GM18505 (cell line): Measurements from ENCODE around the gene PTPRM.

Source experiments
- ATAC-seq: cut with Tn5 transposase; IDR thresholded peaks from one replicate; pipeline ENCODE4 v1.9.1; 2021; ENCODE audit not compliant: unreplicated experiment
- POLR2A ChIP-seq: IDR thresholded peaks from 4 replicates; pipeline ENCODE4 v1.6.1; 2011; ENCODE audit warnings: borderline replicate concordance; ENCODE audit not compliant: insufficient read depth, insufficient read length; ENCODE audit errors: extremely low read depth

Gene PTPRM

DNA sequence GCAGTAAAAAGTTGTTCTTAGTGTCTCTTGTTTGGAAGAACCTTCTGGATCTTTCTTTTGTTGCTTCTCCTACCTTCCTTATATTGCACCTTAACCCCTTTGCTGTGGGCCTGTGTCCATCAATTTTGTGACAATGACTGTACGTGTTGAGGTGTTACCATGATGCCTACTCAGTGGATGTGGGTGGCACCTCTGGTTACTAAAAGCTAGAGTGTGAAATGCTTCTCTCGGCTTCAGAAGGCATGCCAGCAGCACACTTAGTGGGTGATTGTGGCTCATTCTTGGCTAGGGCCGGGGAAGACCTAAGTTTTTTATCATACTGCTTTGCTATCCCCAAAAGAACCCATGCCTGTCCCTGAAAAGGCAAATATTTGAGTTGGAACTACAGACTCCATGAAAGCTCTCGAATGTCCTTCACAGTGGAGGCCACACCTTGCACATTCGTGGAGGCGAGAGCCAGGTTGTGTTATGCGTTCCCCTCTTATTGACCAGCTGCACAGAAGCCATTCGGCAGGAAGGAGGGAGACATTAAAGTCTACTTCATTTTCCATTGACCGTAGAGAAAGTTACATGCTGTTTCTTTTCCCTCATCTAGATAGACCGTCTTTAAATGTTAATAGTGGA, 528.9 kb downstream of the PTPRM start:
- no peak for ATAC-seq
- TF ChIP-seq POLR2A: no peak

DNA sequence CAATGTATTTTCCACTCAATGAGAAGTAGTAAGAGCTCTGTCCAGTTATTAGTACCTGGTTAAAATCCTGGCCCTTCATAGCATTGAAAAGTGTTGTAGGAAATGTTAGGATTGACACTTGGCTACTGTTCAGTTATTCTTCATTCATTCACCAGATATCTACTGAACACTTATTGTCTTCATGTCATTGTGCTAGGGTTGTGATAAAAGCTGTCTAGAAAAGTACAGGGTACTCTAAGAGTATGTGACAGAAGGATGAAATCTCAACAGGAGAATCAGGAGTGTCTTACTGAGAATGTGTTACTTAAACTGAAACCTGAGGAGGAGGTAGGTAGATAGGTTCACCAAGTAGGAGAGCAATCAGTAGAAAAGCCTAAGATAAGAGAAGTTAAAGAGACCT, 530.3 kb downstream of the PTPRM start:
- no peak for TF ChIP-seq POLR2A
- ATAC-seq: no peak

DNA sequence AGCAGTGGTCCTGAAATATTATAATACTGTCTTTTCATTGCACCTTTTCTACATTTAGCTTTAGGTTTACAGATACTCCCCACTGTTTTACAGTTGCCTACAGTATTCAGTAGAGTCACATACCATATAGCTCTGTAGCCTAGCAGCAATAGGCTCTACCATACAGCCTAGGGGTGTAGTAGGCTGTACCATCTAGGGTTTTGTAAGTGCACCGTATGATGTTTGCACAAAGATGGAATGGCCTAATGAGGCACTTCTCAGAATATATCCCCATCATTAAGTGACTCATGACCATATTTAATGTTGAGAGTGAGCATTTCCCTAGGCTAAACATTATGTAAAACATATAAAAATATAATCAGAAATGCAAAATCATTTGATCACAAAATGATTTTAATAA, 530.8 kb downstream of the PTPRM start:
- no peak for TF ChIP-seq POLR2A
- no peak for ATAC-seq

DNA sequence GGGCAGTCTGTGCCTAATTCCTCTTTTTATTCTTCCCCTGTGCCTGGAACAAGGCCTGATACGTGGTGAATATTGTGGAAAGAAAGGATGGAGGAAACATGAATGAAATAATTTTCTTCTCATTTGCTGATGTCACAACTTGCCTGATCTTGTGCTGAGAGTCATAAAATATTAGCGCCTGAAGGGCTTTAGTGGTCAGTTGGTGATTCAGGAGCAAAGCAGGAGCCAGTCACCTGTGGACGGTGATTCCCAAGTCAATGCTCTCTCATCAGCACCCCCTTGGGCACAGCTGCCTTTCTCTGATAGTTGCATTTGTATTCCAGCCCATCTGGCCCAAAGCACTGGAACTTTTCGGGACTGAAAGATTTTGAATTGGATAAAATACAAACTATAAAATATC, 539.5 kb downstream of the PTPRM start:
- no peak for ATAC-seq
- TF ChIP-seq POLR2A: no peak

DNA sequence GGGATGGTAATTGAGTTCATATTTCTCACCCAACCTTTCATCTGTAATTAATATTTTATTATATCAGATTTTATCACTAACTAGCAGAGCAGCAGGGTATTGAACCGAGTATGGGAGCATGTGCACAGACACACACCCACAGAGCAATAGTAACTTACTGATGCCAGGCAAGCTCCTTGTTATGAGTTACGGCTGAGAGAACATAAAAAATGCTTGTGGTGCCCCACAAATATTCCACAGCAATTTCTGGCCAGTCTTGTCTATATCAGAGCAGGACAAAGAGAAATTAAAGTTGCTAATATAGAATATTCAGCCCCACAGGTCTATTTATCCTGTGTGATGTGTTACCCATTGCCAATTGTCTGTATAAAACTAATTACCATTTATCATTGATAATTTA, 540.3 kb downstream of the PTPRM start:
- no peak for TF ChIP-seq POLR2A
- ATAC-seq: no peak

DNA sequence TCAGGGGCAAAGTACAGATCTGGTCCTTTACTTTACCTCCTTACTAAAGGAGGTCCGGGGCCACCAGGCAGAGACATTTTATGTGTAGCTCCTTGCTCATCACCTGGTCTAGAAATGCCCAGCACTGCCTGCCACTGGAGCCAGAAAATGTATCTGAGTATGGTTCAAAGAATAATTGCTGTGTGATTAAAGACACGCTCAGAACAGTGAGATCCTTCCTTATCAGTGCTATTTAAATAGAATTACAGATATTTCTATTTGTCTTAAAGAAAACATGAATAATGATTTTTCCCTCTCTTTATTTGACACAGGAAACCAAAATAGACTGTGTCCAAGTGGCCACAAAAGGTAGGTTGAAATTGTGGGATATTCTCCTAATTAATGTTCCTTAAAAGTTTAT, 547.4 kb downstream of the PTPRM start:
- no peak for ATAC-seq
- no peak for TF ChIP-seq POLR2A

DNA sequence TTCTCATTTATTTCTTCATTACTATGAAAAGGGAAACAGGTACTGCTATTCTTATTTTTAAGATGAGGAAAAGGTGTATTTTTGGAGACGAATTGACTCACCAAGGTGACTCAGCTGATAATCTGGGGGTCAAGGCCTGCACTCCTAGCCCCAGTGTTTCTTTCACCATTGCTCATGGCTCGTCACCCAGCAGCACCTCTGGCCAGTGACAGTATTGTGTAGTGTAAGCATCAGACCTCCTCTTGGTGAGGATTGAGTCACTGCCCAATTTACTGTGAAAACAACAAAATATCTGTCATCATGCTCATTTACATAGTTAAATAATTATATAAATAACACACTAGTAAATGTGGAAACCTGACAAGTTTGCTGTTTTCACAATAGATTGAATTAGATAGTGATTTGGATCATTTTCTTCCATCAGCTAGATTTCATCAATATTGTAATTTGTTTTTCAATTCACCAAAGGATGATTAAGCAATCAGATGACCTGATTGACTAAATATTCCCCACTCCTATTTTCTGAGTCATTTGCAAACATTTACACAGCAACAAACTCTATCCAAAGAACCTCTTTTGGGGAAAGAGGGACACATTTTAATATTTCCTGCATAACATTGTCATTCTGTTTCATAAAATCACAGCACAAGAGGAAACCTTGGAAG, 549.4 kb downstream of the PTPRM start:
- no peak for TF ChIP-seq POLR2A
- no peak for ATAC-seq

DNA sequence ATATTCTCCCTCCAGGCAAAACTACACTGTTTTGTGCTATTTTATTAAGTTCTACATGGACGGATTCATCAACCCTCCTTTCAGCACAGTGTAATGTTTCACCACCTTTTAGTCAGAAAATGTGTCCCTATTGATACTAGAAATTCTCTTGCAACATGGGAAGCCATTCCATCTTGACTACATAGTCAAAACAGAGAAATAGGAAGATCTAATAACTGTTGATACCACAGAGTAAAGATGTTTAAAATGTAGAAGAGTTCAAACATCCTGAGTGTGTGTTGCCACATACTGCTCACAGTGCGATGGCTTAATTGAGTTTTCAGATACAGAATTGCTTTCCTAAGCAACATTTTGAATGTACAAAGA, 549.9 kb downstream of the PTPRM start:
- no peak for ATAC-seq
- TF ChIP-seq POLR2A: no peak

DNA sequence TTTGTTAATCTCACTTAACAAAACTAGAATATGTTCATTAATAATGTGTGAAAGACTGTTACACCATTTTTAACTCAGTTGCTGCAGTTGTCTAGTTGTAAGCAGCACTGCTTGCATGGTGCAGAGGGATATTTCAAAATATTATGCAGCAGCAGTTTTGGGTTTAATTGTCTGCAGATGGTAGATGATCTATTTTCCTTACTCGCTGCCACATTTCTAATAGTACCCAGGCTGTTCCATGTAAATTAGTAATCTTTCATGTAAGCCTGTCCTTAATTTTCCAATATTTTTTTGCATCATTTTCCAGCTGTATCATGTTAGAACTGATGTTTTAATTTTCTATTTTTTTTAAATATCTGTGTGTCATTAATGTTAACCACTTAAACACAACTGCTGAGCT, 554.0 kb downstream of the PTPRM start:
- TF ChIP-seq POLR2A: no peak
- ATAC-seq: no peak

DNA sequence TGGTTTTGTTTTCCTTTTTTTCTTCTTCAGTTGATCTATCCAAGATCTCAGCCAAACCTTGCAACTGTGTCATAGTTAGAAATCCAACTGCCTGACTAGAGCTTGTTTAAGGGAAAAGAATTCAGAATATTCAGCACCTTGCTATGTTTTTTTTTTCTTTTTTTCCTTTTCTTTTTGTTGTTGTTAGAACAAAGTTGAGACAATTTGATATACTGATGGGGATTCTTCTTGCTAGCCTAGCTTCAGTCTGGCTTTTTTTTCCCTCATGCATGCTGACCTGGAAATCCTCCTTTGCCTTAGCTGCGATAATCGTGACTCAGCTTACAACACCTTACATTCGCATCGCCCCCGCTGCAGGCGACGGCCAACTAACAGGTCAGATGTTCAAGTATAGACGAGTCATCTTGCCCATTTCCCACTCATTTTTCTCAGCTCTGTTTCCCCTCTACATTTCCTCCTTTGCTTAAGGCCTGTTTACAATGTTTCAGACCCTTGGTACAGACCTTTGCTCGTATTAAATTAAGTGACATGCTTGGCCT, 554.9 kb downstream of the PTPRM start:
- TF ChIP-seq POLR2A: no peak

DNA sequence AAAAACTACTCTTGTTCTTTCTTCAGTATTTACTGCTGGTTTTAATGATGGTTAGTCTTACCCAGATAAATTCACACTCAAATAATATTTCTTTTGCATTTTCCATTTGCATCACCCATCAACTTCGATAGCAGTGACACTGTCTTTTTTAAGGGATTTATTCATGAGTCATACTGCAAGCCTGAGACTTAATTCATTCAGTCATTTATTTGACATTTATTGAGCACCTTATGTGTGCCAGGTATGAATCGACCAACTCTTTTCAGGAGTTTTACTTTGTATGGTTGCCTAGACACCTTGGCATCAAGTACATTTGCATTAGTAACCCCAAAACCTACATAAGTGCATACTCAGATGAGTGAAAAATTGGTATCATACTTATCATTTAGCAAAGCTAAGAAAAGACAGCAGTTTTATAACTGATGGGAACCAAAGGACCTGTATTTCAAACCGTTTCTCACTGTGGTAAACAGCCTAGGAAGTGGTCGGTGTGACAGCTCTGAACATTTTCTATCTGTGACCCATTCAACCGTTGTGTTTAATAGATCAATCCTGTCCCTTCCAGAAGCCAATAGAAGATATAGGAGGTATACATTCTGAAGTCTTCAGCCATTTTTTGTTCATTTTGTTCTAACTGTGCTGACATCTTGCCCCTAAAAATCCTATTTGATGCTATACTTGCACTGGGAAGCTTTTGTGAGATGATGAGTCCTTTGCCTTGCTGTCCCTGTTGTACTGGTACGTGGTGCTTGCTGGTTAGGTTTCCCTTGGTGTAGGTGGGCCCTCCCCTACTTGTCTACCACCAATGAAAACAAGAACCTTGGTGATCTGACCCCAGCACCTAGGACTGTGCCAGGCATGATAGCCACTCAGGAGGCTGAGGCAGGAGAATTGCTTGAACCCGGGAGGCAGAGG, 557.4 kb downstream of the PTPRM start:
- no peak for TF ChIP-seq POLR2A
- no peak for ATAC-seq

More for the DNA sequence above, 554.9 kb downstream of the PTPRM start:
- ATAC-seq: no peak

DNA sequence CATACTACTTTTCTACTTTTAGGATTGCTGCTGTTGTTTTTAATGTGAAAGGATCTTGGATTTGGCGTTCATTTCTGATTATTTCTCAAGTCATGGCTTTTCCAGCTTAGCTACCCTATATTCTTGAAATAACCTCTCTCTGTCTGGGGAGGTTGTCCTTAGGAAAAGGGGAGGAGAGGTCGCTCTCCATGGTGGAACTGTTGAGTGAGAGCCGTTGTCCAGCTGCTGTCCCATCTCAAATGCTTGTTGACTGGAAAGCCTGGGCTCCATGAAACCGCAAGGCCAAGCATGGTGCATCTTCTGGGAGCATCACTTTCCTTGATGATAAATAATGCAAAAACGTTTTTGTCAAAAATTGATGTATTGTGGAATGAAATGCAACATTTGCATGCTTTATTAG, 563.0 kb downstream of the PTPRM start:
- ATAC-seq: no peak
- TF ChIP-seq POLR2A: no peak

DNA sequence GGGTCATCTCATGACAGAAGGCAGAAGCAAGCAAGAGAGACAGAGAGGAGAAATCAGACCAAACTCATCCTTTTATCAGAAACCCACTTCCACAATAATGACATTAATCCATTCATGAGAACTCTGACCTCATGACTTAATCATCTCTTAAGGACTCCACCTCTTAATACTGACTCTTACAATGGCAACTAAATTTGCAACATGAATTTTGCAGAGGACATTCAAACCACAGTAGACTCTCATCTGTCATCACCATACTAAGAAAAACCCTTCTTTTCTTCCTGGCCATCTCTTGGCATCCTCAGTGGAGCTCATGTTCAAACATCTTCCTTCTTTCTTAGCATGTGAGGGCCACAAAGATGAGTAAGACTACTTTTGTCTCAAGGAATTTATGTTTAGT, 565.9 kb downstream of the PTPRM start:
- ATAC-seq: no peak
- no peak for TF ChIP-seq POLR2A

DNA sequence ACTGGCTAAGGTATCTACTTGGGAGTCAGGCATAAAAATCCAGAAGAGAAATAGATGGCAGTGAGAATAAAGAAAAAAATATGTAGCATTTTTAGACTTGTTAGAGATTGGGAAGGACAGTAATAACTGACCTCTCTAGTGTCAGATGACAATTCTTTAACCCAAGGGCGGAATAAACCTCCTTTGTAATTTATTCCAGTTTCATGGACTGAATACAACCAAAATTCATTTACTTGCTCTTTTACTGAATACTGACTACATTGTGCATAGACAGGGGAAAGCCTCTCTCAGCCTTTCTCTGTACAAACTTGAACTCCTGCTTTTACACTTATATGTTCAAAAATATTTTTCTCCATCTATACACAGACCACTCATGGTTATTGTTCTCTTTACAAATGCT, 566.8 kb downstream of the PTPRM start:
- no peak for ATAC-seq

DNA sequence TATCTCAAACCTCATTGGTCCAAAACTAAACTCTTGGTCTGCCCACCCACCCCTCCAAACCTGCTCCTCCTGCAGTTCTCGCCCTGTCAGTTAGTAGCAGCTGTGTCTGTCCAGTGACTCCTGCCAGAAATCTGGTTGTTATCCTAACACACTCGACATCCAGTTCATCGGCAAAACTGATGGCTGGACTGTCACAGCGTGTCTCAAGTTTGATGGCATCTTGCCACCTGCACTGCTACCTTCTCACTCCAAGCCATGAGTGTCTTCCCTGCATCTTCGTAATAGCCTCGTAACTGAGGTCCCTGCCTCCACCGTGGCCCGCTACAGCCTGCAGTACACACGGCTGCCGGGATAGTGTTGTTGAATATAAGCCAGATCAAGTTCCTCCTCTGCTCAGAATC, 572.0 kb downstream of the PTPRM start:
- ATAC-seq: no peak
- no peak for TF ChIP-seq POLR2A

More for the DNA sequence above, 566.8 kb downstream of the PTPRM start:
- TF ChIP-seq POLR2A: no peak
